ENCODE measurements around the gene KDM2B.
"Not testable (repeated sequence)": the region's sequence is repeated elsewhere in the genome, so short reads cannot be mapped to it uniquely, and the experiment has no call there.

The KDM2B gene

GRCh38 chr12:121495746-121496145, 85.1 kb downstream of the KDM2B start:
- DNase-seq = no peak

GRCh38 chr12:121494093-121494787, 86.6 kb downstream of the KDM2B start:
- no peak for DNase-seq

- peak; percentile 79 for DNase-seq
These were observed 90.2 kb downstream of the KDM2B start for GRCh38 chr12:121490401-121491281.

- no peak for DNase-seq
These were observed 90.9 kb downstream of the KDM2B start for GRCh38 chr12:121489874-121490273.

- DNase-seq = no peak
These were observed 95.9 kb downstream of the KDM2B start for GRCh38 chr12:121484967-121485366.

GRCh38 chr12:121484564-121484963, 96.3 kb downstream of the KDM2B start:
- not testable (repeated sequence) for DNase-seq

- DNase-seq = no peak
These were observed 96.9 kb downstream of the KDM2B start for GRCh38 chr12:121483949-121484348.

- no peak for DNase-seq
These were observed 104.3 kb downstream of the KDM2B start for GRCh38 chr12:121476477-121476876.

GRCh38 chr12:121475279-121475678, 105.5 kb downstream of the KDM2B start:
- DNase-seq = no peak

- DNase-seq = no peak
These were observed 108.5 kb downstream of the KDM2B start for GRCh38 chr12:121472150-121472905.

GRCh38 chr12:121470751-121471150, 110.1 kb downstream of the KDM2B start:
- DNase-seq = no peak

- DNase-seq = no peak
These were observed 112.4 kb downstream of the KDM2B start for GRCh38 chr12:121468499-121468801.

- no peak for DNase-seq
These were observed 113.0 kb downstream of the KDM2B start for GRCh38 chr12:121467638-121468498.

- peak; percentile 86 for DNase-seq
These were observed 113.8 kb downstream of the KDM2B start for GRCh38 chr12:121466794-121467637.

GRCh38 chr12:121465921-121466793, 114.7 kb downstream of the KDM2B start:
- DNase-seq = peak; percentile 61

- no peak for DNase-seq
These were observed 116.5 kb downstream of the KDM2B start for GRCh38 chr12:121464331-121464730.

- peak; percentile 95 for DNase-seq
These were observed 119.8 kb downstream of the KDM2B start for GRCh38 chr12:121461048-121461447.

GRCh38 chr12:121456551-121456950, 124.3 kb downstream of the KDM2B start:
- DNase-seq = no peak

- DNase-seq = no peak
These were observed 124.9 kb downstream of the KDM2B start for GRCh38 chr12:121455766-121456420.

- DNase-seq = no peak
These were observed 125.9 kb downstream of the KDM2B start for GRCh38 chr12:121454921-121455320.

Measured in MV-4-11 (cell line).